GM21367 (cell line): ENCODE results near the gene TNRC6B.
"Not testable (repeated sequence)": the region's sequence is repeated elsewhere in the genome, so short reads cannot be mapped to it uniquely, and the experiment has no call there.

Experiments
- ATAC-seq: cut with Tn5 transposase; IDR thresholded peaks from one replicate; pipeline ENCODE4 v1.9.1; 2021; ENCODE audit not compliant: unreplicated experiment

Gene TNRC6B

GRCh38 chr22:40348025-40348658, 170.4 kb downstream of the TNRC6B start:
- ATAC-seq = no peak

- ATAC-seq = no peak
Measured at GRCh38 chr22:40352763-40353162, 175.0 kb downstream of the TNRC6B start.

DNA sequence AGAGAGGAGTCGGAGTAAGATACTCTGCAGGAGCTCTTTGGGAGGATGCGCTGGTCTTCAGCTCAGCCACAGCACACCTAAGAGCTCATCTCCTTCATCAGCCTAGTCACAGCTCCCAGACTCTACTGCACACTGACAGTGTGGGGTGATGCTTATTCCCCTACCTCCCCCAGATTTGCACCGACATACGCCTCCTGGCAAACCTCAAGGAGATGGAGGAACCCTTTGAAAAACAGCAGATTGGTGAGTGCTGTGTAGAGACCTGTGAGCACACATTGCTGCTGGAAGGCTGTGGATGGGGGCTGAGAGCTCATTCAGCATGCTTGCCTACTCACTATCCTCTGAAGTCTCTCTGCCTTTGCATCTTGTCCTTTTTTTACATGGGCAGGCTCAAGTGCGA, 183.4 kb downstream of the TNRC6B start:
- ATAC-seq = no peak

- no peak for ATAC-seq
Measured at GRCh38 chr22:40363059-40363458, 185.3 kb downstream of the TNRC6B start.

- ATAC-seq = no peak
Measured at GRCh38 chr22:40364431-40364830, 186.7 kb downstream of the TNRC6B start.

DNA sequence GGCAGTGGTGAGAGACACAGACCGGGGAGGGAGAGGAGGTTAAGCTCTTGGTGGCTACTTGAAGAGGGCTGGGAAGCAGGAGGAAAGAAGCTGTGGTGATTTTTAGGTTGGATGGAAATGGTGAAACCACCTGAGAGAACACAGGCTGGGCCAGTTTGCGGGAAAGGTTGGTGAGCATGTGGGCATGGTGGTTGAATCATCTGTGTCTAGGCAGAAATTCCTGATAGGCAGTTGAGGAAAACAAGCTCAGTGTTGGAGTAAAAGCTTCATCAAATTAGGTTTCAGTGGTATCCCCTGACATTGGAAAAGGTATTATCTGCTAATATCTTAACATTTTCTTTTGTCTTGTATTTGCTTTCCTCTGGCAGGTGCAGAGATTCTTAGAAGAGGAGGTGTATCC, 188.3 kb downstream of the TNRC6B start:
- ATAC-seq = no peak

- no peak for ATAC-seq
Measured at GRCh38 chr22:40367342-40367741, 189.6 kb downstream of the TNRC6B start.

DNA sequence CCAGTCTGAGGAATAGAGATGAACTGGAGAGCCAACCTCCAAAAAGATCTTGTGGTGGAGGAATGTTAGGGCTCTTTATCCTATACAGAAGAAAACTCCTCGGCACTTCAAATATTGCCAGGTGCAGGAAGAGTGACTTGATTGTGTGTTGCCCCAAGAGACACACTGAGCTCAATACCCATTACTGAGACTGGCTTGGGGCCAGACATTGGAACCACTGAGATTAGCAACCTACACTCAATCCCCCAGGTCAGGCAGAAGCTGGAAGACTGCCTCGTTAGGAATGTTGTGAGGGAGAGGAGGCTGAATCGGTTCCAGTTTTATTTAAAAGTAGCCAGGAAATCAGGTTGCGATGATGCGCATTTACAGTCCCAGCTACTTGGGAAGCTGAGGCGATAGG, 190.3 kb downstream of the TNRC6B start:
- ATAC-seq = no peak

DNA sequence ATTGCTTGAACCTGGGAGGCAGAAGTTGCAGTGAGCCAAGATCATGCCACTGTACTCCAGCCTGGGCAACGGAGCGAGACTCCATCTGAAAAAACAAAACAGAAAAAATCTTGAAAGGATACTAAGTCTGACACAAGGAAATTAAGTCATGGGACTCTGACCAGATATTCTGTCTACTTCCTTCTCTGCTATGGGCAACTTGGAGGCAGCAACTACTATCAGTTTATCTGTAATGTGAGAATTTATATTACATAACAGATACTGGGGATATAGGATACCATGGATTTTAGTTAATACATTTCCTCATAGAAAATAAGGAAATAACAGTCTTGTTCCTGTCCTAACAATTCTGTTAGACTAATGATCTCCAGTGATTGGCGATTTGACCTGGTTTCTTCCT, 191.1 kb downstream of the TNRC6B start:
- no peak for ATAC-seq

DNA sequence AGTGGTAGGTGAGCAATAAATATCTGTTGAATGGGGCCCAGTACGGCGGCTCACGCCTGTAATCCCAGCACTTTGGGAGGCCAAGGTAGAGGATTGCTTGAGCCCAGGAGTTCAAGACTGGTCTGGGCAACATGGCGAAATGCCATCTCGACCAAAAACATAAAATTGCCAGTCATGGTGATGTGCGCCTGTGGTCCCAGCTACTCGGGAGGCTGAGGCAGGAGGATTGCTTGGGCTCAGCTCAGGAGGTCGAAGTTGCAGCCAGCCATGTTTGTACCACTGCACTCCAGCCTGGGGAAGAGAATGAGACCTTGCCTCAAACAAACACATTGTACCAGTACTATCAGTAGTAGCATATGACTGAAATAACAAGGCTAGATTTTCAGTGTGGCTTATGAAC, 196.8 kb downstream of the TNRC6B start:
- no peak for ATAC-seq

GRCh38 chr22:40376149-40376548, 198.4 kb downstream of the TNRC6B start:
- no peak for ATAC-seq

DNA sequence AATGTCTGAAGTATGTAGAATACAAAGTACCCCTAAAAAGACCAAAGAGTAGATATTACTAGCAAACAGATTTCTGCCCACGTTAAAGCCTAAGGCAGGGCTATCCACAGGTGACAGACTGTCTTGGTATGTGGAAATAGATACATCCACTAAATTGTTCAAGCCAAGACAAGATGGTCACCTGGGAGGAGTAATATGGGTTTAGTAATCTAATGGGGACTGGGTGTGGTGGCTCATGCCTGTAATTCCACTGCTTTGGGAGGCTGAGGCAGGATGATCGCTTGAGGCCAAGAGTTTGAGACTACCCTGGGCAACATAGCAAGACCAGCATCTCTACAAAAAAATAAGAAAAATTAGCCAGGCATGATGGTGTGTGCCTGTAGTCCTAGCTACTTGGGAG, 200.2 kb downstream of the TNRC6B start:
- no peak for ATAC-seq

- ATAC-seq = not testable (repeated sequence)
Measured at GRCh38 chr22:40378448-40378847, 200.7 kb downstream of the TNRC6B start.

DNA sequence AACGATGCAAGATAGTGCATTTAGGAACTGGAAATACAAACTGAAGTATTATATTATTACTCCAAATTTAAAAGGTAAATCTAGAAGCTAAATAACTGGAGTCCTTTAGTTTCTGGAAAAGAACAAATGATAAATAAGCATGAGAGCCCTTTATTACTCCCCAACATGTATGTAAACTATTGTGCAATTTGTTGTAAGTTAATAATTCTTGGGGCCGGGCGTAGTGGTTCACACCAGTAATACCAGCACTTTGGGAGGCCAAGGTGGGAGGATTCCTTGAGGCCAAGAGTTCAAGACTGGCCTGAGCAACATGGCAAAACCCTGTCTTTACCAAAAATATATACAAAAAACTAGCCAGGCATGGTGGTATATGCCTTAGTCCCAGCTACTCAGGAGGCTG, 203.7 kb downstream of the TNRC6B start:
- ATAC-seq = no peak

DNA sequence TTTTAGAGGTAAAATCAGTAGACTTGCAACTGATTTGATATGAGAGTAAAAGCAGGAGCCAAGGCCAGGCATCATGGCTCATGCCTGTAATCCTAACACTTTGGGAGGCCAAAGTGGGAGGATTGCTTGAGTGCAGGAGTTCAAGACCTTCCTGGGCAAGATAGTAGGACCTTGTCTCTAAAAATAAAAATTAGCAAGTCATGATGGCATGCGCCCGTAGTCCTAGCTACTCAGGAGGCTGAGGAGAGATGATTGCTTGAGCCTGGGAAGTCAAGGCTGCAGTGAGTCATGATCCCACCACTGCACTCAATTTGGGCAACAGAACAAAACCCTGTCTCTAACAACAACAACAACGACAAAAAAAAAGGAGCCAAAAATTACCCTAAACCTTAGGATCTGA, 206.2 kb downstream of the TNRC6B start:
- no peak for ATAC-seq

GRCh38 chr22:40385036-40385782, 207.5 kb downstream of the TNRC6B start:
- no peak for ATAC-seq
